ENCODE measurements around the gene GPC3.

GPC3 gene

GRCh38 chrX:133645977-133646718 is 339.2 kb downstream of the GPC3 start:
- Histone ChIP-seq H3K36me3 (no peaks in the 10 kb centered on the region), H3K4me3 (ENCODE audit: low read depth in 1 of 2, low read length in 1 of 2) (no peak overlapping the region), H3K27ac (no peak overlapping the region), H3K27me3 (no peaks in the 10 kb centered on the region), H3K4me1 (ENCODE audit: control insufficient read depth in 1 of 2, insufficient read depth in 1 of 2, low read depth in 1 of 2, low read length in 1 of 2) (no peaks in the 10 kb centered on the region), H3K9me3 (no peaks in the 10 kb centered on the region)
- TF ChIP-seq CTCF (IDR thresholded peaks at IDR 0.05): no peak

- no peaks in the 10 kb centered on the region for H3K36me3 ChIP-seq
- no peaks in the 10 kb centered on the region for H3K9me3 ChIP-seq
- H3K4me3 ChIP-seq (ENCODE audit: low read depth in 1 of 2, low read length in 1 of 2): no peak overlapping the region
- H3K27ac ChIP-seq: no peak overlapping the region
- H3K4me1 ChIP-seq (ENCODE audit: control insufficient read depth in 1 of 2, insufficient read depth in 1 of 2, low read depth in 1 of 2, low read length in 1 of 2): no peaks in the 10 kb centered on the region
- no peak for TF ChIP-seq CTCF (IDR thresholded peaks at IDR 0.05)
- no peaks in the 10 kb centered on the region for H3K27me3 ChIP-seq
These were observed 340.1 kb downstream of the GPC3 start for GRCh38 chrX:133645256-133645655.

- no peaks in the 10 kb centered on the region for H3K27me3 ChIP-seq
- H3K4me1 ChIP-seq (ENCODE audit: control insufficient read depth in 1 of 2, insufficient read depth in 1 of 2, low read depth in 1 of 2, low read length in 1 of 2): no peaks in the 10 kb centered on the region
- H3K4me3 ChIP-seq (ENCODE audit: low read depth in 1 of 2, low read length in 1 of 2): no peak overlapping the region
- no peak overlapping the region for H3K27ac ChIP-seq
- H3K36me3 ChIP-seq: no peaks in the 10 kb centered on the region
- H3K9me3 ChIP-seq: no peaks in the 10 kb centered on the region
- TF ChIP-seq CTCF (IDR thresholded peaks at IDR 0.05): no peak
These were observed 345.0 kb downstream of the GPC3 start for GRCh38 chrX:133640161-133641015.

GRCh38 chrX:133639726-133640125 is 345.7 kb downstream of the GPC3 start:
- H3K27me3 ChIP-seq: no peaks in the 10 kb centered on the region
- H3K27ac ChIP-seq: no peak overlapping the region
- no peaks in the 10 kb centered on the region for H3K36me3 ChIP-seq
- TF ChIP-seq CTCF (IDR thresholded peaks at IDR 0.05): no peak
- no peaks in the 10 kb centered on the region for H3K4me1 ChIP-seq (ENCODE audit: control insufficient read depth in 1 of 2, insufficient read depth in 1 of 2, low read depth in 1 of 2, low read length in 1 of 2)
- H3K9me3 ChIP-seq: no peaks in the 10 kb centered on the region
- H3K4me3 ChIP-seq (ENCODE audit: low read depth in 1 of 2, low read length in 1 of 2): no peak overlapping the region

- Histone ChIP-seq H3K9me3 (no peaks in the 10 kb centered on the region), H3K27me3 (no peaks in the 10 kb centered on the region), H3K4me1 (ENCODE audit: control insufficient read depth in 1 of 2, insufficient read depth in 1 of 2, low read depth in 1 of 2, low read length in 1 of 2) (no peaks in the 10 kb centered on the region), H3K27ac (no peak overlapping the region), H3K4me3 (ENCODE audit: low read depth in 1 of 2, low read length in 1 of 2) (no peak overlapping the region), H3K36me3 (no peaks in the 10 kb centered on the region)
- no peak for TF ChIP-seq CTCF (IDR thresholded peaks at IDR 0.05)
These were observed 347.1 kb downstream of the GPC3 start for GRCh38 chrX:133638285-133638684.
